ENCODE measurements around the gene ADPRS.
A peak's percentile ranks its signal among the peaks of the same experiment; 100 is the strongest.

Gene ADPRS

DNA sequence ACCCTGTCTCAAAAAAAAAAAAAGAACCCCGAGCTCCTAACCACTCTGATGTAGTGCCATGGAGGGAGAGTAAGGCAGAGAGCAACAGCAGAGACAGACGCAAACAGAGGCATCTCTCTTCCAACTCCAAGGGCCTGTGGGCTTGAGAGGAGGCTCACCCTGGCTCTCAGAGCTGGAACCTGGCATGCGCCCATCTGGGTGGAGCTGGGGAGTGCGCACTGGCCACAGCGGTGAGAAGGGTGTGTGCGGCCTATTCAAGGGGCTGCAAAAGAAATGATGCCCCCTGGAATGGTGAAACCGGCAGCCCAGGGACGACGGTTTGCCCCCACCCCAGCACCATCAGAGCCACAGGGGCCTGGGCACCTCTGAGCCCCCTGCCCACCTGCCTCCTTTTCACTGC is 18.7 kb downstream of the ADPRS start:
- no peak for DNase-seq (ENCODE audit: extremely low read depth in 1 of 2, low read depth in 1 of 2)

DNA sequence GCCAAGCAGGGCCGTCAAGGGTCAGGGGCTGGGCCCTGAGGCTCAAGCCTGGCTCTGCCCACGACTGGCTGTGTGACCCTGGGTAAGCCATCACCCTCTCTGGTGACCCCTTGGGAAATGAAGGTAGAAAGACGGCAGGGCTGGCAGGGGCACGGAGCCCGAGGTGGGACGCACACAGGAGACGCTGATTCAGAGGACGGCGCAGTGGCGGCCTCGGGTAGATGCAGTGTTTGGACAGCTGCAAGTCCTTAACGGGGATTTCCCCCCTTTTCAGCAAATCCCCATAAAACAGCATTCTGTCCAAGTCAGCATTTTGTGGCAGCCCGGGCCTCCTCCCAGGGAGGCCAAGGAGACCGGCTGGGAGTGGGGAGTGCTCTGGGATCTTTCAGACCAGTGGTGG is 19.6 kb downstream of the ADPRS start:
- DNase-seq (ENCODE audit: extremely low read depth in 1 of 2, low read depth in 1 of 2), result no peak

DNA sequence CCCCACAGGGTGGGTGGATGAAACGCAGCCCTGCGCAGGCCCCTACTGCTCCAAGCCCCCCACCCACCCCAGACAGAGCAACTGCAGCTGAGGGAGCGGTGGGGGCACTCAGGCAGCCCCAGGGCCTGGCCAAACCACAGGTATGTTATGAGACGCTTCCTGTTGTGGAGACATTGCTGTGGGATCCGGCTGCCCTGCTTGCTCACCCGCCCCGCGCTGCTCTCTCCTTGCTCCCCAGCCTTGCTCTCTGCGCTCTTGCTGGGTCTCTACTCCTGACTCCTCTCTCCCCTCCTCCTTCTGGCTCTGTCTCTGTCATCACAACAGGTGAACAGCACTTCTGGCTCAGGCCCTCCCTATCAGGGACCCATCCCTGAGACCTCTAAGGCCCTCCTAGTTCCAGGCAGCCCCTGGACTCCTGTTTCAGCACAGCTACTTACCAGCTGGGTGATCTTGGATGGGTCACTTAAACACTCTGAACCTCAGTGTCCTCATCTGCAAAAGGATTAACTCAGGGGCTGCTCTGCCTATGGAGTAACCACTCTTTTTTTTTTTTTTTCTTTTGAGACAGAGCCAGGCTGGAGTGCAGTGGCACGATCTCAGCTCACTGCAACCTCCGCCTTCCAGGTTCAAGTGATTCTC is 20.5 kb downstream of the ADPRS start:
- peak in 1 of 2 donors; percentile 29 for DNase-seq (ENCODE audit: extremely low read depth in 1 of 2, low read depth in 1 of 2)

DNA sequence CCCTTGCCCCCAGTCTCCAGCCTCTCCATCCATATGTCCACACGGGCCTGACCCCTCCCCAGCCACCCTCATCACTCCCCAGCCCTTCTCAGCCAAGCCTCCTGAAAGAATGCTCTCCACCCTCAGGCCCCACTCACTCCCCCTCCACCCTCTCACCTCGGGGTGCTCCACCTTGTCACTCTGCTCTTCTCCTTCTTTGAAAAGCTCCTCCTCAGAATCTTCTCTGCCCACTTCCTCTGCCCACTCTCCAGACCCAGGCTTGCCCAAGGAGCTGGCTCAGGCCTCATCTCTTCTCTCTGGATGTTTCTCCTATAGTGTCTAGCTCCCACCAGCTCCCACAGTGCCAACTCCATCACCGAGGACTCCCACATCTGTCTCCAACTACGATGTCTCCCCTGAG is 22.5 kb downstream of the ADPRS start:
- DNase-seq (ENCODE audit: extremely low read depth in 1 of 2, low read depth in 1 of 2), result no peak

DNA sequence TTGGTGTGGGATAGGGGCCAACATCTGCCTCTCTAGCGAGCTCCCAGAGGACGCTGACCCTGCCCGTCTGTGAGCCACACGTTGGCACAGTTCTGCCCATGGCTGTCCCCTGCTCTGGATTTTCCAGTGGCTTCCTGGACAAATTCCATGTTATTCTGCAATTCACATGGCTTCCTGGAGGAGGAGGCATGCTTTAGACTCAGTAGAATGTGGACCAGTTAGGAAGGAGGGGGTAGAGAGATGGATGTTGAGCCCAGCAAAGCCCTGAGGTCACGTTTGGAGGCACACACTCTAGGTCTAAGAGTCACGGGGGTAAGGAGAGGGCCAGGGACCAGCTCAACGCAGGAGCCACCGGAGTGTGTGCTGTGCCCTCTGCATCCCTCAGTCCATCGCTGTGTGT is 24.1 kb downstream of the ADPRS start:
- DNase-seq (ENCODE audit: extremely low read depth in 1 of 2, low read depth in 1 of 2), result no peak

DNA sequence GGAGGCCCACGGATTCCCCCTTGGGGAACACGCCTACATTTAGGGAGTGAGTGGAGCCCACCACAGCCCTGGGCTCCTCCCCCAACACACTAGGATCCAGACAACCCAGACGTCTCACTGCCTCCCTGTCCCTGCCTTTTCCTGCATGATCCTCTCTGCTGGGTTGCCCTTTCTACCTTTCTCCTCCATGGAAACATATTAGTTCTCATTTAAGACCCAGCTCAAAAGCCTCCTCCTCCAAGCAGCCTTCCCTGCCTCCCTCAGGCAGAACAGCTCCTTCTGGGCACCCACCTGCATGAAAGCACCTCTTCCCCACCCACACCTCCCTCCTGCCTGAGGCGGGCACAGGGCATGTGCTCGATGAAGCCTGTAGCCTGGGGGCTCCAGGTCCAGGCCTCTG is 25.7 kb downstream of the ADPRS start:
- no peak for DNase-seq (ENCODE audit: extremely low read depth in 1 of 2, low read depth in 1 of 2)

DNA sequence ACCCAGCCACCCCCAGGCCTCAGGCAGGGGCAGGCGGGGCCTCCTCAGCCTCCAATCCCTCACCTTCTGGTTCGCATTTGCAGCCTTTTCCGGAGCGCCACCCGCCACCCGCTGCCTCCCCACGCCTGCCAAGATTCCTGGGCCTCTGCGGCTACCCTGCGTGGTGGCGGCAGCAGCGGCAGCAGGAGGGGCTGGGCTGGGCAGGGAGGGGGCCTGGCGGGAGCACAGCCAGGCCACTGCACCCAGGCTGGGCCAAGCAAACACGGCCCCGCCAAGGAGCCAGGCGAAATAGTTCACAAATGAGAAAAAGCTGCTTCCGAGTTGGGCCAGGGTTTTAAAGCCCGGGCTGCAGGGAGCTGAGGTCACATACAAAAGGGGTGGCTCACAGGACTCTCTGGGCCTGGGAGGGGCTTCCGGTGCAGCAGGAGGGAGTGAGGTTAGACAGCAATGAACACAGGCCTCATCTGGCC is 26.5 kb downstream of the ADPRS start:
- no peak for DNase-seq (ENCODE audit: extremely low read depth in 1 of 2, low read depth in 1 of 2)

DNA sequence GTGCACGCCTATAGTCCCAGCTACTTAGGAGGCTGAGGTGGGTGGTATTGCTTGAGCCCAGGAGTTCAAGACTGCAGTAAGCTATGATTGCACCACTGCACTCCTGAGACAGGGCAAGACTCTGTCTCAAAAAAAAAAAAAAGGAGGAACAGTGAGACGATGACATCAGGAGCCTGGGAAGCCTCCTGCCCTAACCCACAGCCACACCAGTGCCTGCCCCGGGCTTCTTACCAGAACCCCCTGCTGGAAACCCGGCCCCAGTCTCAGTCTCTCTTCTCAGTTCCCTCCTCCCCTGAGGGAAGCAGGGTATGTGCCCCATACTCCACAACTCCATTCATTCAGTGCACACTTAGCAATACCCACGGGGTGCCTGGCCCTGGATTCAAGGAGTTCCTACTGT is 27.2 kb downstream of the ADPRS start:
- DNase-seq (ENCODE audit: extremely low read depth in 1 of 2, low read depth in 1 of 2), result no peak

DNA sequence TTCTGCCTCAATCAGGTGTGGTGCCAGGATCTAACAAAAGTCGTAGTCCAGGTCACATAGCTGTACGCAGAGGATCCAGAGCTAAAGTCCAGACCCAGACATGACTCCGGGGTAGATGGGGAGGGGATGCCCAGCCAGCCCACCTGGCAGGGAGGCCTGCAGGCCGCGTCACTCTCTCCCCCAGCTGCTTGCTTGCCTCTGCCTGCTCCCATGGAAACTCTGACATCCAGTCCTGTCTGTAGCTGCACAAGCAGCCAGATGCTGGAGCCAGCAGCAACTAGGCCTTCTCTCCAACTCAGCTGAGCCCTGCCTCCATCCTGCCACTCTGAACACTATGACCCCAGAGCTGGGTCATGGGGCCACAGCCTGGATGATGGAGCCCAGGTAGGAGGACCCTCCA is 28.2 kb downstream of the ADPRS start:
- DNase-seq (ENCODE audit: extremely low read depth in 1 of 2, low read depth in 1 of 2), result no peak

DNA sequence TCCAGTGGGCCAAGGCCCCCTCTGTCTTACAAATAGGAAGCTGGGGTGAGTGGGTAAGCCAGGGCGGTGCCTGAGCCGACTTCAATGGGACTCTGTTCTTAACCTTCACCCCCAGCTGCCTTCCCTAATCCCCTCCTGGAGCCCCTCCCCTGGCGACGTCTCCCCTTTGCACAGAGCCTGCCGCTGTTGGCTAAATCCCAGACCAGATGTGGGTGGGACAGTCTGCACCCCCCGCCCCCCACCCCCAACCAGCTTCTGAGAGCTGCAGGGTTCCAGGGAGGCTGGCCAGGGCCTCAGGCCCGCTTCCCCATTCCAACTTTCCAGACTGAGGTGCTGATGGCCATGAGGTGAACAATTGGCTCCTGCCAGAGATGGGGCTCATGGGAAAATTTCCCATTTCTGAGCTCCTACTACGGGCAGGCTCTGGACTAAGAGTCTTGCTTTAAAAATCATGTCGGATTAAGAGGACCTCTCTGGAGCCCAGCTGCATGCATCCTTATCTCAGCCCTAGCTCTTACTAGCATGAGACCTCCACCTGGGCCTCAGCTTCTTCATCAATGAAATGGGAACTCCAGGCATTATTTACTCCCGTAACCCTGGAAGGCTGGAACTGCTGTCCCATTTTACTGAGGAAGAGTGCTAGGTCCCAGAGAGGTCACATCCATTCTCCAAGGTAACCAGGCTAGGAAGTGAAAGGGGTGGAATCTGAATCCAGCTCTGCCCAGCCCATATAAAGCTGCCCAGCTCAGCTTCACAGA is 29.9 kb downstream of the ADPRS start:
- DNase-seq (ENCODE audit: extremely low read depth in 1 of 2, low read depth in 1 of 2), result no peak

DNA sequence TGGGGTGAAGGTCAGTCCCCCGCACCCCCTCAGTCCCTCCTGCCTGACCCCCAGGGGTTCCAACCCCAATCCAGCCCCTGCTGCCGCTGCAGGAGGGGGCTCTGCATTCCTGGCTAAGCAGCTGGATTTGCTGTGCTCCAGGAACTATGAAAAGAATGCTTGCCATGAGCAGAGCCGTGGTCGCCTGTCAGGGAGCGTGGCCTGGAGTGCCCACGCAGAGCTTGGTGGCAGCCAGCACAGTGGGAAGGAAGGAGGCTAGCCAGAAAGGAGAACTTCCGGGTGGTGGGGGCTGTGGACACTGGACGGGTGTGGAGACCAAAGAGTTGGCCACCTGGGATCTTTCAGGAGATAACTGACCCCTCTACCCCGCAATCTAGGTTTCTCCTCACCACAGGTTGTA is 30.8 kb downstream of the ADPRS start:
- DNase-seq (ENCODE audit: extremely low read depth in 1 of 2, low read depth in 1 of 2), result no peak

DNA sequence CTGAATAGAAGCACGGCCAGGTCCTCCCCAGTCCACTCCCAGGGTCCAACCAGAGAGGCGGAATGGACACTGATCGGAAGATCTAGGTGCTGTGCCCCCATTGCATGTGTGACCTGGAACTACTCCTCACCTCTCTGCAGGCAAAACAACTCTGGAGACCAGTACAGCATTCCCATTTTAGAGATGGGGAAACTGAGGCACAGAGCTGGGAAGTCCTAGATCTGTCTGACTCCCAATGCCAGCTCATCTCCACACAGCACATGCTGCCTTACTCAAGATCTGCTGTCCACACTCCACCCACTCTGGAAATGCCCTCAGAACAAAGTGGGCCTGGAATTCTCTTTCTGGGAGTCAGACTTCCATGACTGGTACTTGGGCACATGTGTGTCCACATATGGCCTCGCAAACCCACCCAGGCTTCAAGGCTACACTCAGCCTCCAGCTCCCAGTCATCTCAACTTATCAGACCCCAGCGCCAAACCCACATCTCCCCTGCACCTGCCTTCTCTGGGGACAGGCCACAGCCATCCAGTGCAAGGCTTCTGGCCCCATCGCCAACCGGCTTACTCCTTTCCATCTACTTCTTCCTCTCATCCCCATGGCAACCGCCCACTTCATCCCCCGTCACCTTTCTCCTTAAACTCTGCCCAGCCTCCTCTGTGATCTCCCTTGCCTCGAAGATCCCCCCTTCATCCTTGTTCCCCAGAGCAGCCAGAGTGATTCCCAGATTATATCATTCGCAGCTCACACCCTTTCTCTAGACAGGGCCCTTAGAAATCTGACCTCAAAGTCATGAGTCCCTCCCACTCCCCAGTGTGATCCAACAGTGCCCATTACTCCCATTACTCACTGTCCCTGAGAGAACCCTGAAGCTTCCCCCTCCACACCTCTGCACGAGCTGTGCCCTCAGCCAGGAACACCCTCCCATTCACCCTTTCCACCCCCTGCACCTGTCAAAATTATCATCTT is 33.7 kb downstream of the ADPRS start:
- no peak for DNase-seq (ENCODE audit: extremely low read depth in 1 of 2, low read depth in 1 of 2)

DNA sequence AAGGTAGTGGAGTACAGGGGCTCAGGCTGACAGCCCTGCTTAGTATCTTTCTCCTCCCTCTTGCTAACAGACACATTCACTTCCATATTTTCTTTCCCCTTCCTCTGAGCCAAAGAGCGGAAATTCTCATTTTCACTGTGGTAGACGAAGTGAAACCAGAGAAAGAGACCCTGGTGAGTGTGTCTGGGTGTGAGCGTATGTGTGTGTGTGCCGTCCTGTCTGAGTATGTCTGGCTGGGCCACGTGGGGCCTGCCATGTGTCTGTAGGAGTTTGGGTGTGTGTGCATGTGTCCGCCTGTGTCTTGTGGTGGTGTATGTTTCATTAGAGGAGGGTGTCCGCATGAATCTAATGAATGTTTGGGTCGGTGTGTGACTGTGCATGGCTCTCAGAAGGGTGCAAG is 34.7 kb downstream of the ADPRS start:
- no peak for DNase-seq (ENCODE audit: extremely low read depth in 1 of 2, low read depth in 1 of 2)

DNA sequence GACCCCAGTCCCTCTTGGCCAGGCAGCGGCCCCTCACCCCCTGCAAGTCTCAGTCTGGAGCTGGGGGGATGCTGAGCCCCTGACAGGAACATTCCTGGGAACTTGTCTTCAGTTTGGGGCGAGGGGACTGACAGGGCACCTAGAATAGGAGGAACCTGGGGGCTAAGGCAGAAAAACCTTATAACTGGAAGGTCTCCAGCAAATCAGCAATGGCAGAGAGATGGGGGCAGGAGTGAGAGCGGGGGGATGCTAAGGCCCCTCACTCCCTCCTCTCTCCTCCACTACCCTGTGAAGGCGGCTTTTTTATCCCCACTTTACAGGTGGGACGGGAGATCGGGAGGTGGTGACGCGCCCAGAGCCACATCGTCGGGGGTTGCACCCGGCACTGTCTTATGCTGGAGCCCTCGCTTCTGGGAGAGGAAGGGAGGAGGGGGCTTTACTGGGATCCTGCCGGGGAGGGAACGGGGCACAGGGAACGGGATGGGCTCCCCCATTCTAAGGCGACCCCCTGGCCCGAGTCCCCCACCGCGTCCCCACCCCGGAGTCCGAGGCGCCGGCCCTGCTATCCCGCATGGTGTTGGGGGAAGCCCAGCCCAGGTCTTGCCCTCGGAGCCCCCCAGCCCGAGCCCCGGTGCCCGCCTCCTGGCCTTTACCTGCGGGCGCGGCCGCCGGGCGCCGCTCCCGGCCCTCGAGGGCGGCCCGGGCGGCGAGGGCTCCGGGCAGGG is 35.9 kb downstream of the ADPRS start:
- DNase-seq (ENCODE audit: extremely low read depth in 1 of 2, low read depth in 1 of 2), result no peak

DNA sequence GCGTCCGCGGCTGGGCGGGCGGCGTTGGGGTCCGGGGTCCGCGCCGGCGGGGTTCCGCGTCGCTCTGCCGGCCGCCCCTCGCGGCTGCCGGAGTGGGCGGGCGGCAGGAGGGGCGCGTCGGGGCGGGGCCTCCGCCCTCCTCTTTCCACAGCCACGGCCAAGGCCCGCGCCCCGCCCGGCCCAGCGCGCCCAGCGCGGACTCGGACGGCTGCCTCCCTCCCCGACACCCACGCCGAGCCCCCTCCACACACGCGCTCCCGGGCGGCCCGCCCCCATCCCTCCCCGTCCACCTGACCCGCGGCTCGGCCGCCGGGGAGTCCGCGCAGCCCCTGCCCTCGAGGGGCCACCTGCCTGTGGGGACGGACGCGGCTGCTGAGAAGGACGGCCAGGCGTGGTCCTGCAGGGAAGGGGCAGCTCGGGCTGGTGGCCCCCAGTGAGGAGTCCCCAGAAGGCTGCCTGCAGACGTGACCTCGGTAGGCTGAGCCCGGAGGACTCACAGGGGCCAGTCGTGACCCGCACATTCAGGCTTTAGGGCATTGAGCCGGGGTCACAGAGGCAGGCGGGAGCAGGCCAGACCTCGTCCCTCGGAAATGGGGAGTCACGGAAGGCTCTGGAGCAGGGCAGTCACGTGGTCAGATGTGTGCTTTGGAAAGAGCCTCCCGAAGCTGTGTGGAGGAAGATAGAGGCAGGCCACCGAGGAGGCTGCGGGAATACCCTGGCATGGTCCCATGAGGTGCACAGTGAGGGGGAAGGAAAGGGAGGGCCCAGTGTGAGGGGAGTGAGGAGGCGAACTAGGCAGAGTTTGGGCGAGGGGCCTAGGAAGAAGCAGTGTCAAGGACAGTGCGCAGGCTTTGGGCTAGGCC is 36.7 kb downstream of the ADPRS start, which contains the start of gene COL8A2:
COL8A2 (minus strand) TSS at position 94 of the 863 bp plus-strand sequence. CDS start 24,980 bp downstream, outside the sequence.
- no peak for DNase-seq (ENCODE audit: extremely low read depth in 1 of 2, low read depth in 1 of 2)

DNA sequence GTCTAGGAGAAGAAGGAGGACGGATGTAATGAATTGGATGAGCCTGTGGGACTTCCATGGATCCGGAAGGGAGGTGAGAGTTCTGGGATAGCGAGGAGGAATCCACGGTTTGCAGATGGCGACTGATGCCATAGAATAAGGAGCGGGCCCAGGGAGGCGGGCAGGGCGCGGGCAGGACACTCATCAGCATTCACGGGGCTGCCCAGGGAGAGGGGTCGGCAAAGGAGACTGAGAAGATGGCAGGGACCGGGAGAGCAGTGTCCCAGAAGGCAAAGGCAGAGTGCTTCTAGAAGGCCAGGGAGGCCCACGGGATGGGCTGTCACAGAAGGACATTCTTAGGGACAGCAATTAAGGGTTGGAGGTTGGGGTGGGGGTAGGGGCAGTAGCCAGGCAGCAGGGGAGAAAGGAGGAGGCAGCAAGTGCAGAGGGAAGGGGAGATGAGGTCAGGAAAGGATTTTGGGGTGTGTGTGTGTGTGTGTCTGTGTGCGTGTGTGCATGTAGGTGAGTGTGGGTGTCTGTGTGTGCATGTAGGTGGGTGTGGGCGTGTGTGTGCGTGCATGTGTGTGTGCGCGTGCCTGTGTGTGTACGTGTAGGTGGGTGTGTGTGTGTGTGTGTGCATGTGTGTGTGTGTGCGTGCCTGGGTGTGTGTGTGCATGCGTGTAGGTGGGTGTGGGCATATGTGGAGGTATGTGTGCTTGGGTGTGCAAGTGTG is 37.5 kb downstream of the ADPRS start:
- DNase-seq (ENCODE audit: extremely low read depth in 1 of 2, low read depth in 1 of 2), result no peak

DNA sequence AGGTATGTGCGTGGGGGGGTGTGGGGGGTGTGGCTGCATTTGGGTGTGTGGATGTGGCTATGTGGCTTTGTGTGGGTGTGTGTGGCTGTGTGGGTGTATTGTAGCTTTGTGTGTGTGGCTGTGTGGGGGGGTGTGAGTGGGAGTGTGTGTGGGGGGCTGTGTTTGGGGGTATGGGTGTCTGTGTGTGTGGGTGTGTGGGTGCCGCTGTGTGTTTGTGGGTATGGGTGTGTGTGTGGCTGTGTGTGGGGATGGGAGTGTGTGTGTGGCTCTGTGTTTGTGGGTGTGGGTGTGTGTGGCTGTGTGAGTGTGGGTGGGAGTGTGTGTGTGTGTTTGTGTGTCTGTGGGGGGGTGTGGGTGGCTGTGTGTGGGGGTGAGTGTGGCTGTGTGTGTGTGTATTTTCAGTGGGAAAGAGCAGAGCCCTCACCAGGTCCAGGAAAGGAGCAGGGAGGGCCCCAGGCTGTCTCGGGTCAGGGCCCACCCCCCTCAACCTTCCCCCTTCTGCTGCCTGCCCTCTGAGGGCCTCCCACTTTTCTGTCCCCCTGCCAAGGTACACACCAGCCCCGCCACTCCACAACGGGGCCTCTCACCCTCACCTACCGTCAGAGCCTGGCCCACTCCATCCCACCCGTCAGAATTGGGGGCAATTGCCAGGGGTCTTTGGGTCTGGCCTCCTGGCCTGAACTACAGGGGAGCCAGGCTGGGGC is 38.3 kb downstream of the ADPRS start:
- no peak for DNase-seq (ENCODE audit: extremely low read depth in 1 of 2, low read depth in 1 of 2)

DNA sequence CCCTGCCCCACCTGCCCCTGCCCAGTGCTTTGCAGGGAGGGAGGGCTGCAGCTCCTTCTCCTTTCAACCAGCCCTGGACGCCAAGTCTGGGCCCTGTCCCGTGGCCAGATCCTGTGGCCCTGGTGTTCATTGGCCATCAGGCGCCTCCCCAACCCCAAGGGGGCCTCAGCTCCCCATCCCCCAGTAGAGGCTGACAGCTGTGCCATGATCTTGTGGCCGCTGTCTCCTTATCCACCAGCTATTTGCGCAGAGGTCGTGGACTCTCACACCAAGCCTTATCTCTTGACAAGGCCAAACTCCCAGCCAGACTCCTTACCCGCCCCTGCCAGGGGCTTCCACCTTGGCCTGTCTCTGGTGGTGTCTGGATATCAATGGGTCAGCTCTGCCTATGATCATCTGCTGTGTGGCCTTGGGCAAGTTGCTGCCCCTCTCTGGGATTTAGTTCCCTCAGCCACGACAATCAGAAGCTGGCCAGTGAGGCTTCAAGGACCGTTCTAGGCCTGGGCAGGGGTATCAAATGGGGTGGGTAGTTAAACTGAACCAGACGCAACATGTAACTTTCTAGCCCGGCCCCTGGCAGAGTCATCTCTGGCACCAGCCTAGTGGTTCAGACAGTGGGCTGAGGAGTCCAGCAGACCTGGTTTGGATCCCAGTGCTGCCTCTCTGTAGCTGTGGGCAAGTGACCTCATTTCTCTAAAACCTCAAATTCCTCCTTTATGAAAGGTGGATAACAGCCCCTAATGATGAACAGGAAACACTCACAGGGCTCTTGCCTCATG is 39.6 kb downstream of the ADPRS start:
- no peak for DNase-seq (ENCODE audit: extremely low read depth in 1 of 2, low read depth in 1 of 2)

Measured in stimulated activated CD8-positive, alpha-beta memory T cell treated with anti-CD3 and anti-CD28 coated beads, Interleukin-7, amount 100 ng/mL, for 48 hours (primary cell).